ENCODE data around the gene KLK7.
"Not testable (repeated sequence)": the region's sequence is repeated elsewhere in the genome, so short reads cannot be mapped to it uniquely, and the experiment has no call there.

- TF ChIP-seq TAF1 (IDR thresholded peaks at IDR 0.05; ENCODE audit: borderline replicate concordance, low read depth, low read length); POLR2A (IDR thresholded peaks at IDR 0.05; ENCODE audit: low read depth, low read length): not testable (repeated sequence)
These were observed 13.9 kb downstream of the KLK7 start for GRCh38 chr19:50969810-50970209.

Measured in GM12892 (cell line).